Measurements from ENCODE around the gene WDR4.

GRCh38 chr21:42861848-42862400, 17.4 kb downstream of the WDR4 start:
- TF ChIP-seq CTCF (IDR thresholded peaks at IDR 0.05; ENCODE audit: low read length) (no peak), EZH2 (IDR thresholded peaks at IDR 0.05; ENCODE audit: borderline replicate concordance, low read length) (no peak)
